GM23338 (cell line): ENCODE results near the gene PPP1R36. TPM values are rescaled to one million over a fixed set of nuclear protein-coding genes. Genes with fewer than 3 reads are reported as not detected.

Experiments used
- ATAC-seq: fragments of 200-7000 bp; cut with Tn5 transposase; 3 replicates; pipeline ENCODE4 v1.9.1; 2020
- DNase-seq: peaks from one replicate; pipeline ENCODE4 v3.0.0-alpha.2; 2015; ENCODE audit warnings: low spot score
- H2AFZ ChIP-seq: fragments of 200-600 bp; sonication (generic); 2 replicates; pipeline ENCODE4 v1.8.0; 2016; ENCODE audit warnings: antibody characterized with exemption, mild to moderate bottlenecking, moderate library complexity
- H3F3A ChIP-seq: fragments of 200-600 bp; sonication (generic); replicated peaks from 2 replicates; pipeline ENCODE4 v1.8.0; 2017; ENCODE audit warnings: antibody characterized with exemption, mixed run types, low read depth
- H3K27ac ChIP-seq: fragments of 200-600 bp; sonication (generic); 2 replicates; pipeline ENCODE4 v1.6.1; 2016; ENCODE audit warnings: low read depth
- H3K27me3 ChIP-seq: fragments of 200-600 bp; sonication (generic); 2 replicates; pipeline ENCODE4 v1.8.0; 2016; ENCODE audit warnings: mild to moderate bottlenecking, mixed run types, moderate library complexity; ENCODE audit not compliant: insufficient read depth
- H3K36me3 ChIP-seq: fragments of 200-600 bp; sonication (generic); 2 replicates; pipeline ENCODE4 v1.8.0; 2016; ENCODE audit warnings: mild to moderate bottlenecking; ENCODE audit not compliant: insufficient read depth
- H3K4me1 ChIP-seq: fragments of 200-600 bp; sonication (generic); 2 replicates; pipeline ENCODE4 v1.8.0; 2016; ENCODE audit warnings: mild to moderate bottlenecking, moderate library complexity; ENCODE audit not compliant: insufficient read depth
- H3K4me2 ChIP-seq: fragments of 200-600 bp; sonication (generic); 2 replicates; pipeline ENCODE4 v1.7.1; 2017; ENCODE audit warnings: mixed run types
- H3K4me3 ChIP-seq: fragments of 200-600 bp; sonication (generic); 2 replicates; pipeline ENCODE4 v1.6.1; 2016; ENCODE audit warnings: mixed run types
- H3K79me2 ChIP-seq: fragments of 200-600 bp; sonication (generic); replicated peaks from 2 replicates; pipeline ENCODE4 v1.8.0; 2017; ENCODE audit warnings: mild to moderate bottlenecking; ENCODE audit not compliant: insufficient read depth
- H3K9me2 ChIP-seq: fragments of 200-600 bp; sonication (generic); 2 replicates; pipeline ENCODE4 v1.8.0; 2017; ENCODE audit not compliant: insufficient read depth
- H4K20me1 ChIP-seq: fragments of 200-600 bp; sonication (generic); replicated peaks from 2 replicates; pipeline ENCODE4 v1.8.0; 2017; ENCODE audit warnings: mild to moderate bottlenecking; ENCODE audit not compliant: insufficient read depth
- H3K27ac Mint-ChIP-seq: 2 replicates; pipeline ENCODE4 v1.8.0; 2020; ENCODE audit warnings: inconsistent platforms, mild to moderate bottlenecking, moderate library complexity, mixed read lengths
- H3K27me3 Mint-ChIP-seq: 3 replicates; pipeline ENCODE4 v1.8.0; 2022; ENCODE audit warnings: low read depth, mild to moderate bottlenecking, moderate library complexity, mixed read lengths, inconsistent platforms; ENCODE audit not compliant: insufficient read depth, poor library complexity
- H3K36me3 Mint-ChIP-seq: 3 replicates; pipeline ENCODE4 v1.8.0; 2021; ENCODE audit warnings: low read depth, mild to moderate bottlenecking, inconsistent platforms, moderate library complexity, mixed read lengths
- H3K4me1 Mint-ChIP-seq: 3 replicates; pipeline ENCODE4 v1.8.0; 2020; ENCODE audit warnings: mild to moderate bottlenecking, inconsistent platforms, mixed read lengths
- H3K4me3 Mint-ChIP-seq: 3 replicates; pipeline ENCODE4 v1.8.0; 2021; ENCODE audit warnings: moderate library complexity, mild to moderate bottlenecking, inconsistent platforms, mixed read lengths
- H3K9me3 Mint-ChIP-seq: 3 replicates; pipeline ENCODE4 v1.8.0; 2020; ENCODE audit warnings: moderate library complexity, mild to moderate bottlenecking, inconsistent platforms, mixed read lengths
- CTCF ChIP-seq, 2 experiments: fragments of 200-600 bp in 1 of 2; sonication (generic) in 1 of 2; conservative IDR thresholded peaks; 2 replicates each; pipeline versions ENCODE4 v1.5.1 to v1.6.1; 2016 to 2017; ENCODE audit warnings: antibody characterized with exemption in 2 of 2, low read depth in 2 of 2, mild to moderate bottlenecking in 2 of 2, moderate library complexity in 1 of 2
- JUNB ChIP-seq: IDR thresholded peaks from one replicate; pipeline ENCODE4 v1.6.1; 2016; ENCODE audit warnings: antibody characterized with exemption; ENCODE audit not compliant: unreplicated experiment
- ZNF114 ChIP-seq: fragments of 250-450 bp; sonication (Bioruptor Pico); IDR thresholded peaks from 2 replicates; pipeline ENCODE4 v1.5.0; 2020; ENCODE audit warnings: mild to moderate bottlenecking, moderate library complexity
- ZNF331 ChIP-seq: fragments of 250-450 bp; sonication (Bioruptor Pico); IDR thresholded peaks from 2 replicates; pipeline ENCODE4 v1.5.0; 2020; ENCODE audit warnings: low read depth, mild to moderate bottlenecking, moderate library complexity
- ZNF462 ChIP-seq: fragments of 250-450 bp; sonication (Bioruptor Pico); IDR thresholded peaks from 2 replicates; pipeline ENCODE4 v1.5.0; 2020; ENCODE audit warnings: mild to moderate bottlenecking, moderate library complexity
- polyA plus RNA-seq: library from polyadenylated mRNA; unstranded; fragments of >200 nt; fragmentation: Nextera tagmentation; extraction: Ambion mirVana; gene quantifications from 2 replicates; pipeline ENCODE4 v1.2.1, GENCODE V29; 2016
- total RNA-seq: library from RNA; depleted of rRNA; stranded (reverse); fragments of >200 nt; shearing (Covaris generic); gene quantifications from 2 replicates; pipeline ENCODE4 v1.2.3, GENCODE V29; 2014

PPP1R36 gene
- total and polyA plus RNA-seq, 2 experiments from 2014 or later: 0.42 to 1.4 TPM

GRCh38 chr14:64634558-64634957 is 84.8 kb downstream of the PPP1R36 start:
- H3K4me1 Mint-ChIP-seq: peaks cover 22% of the 10 kb centered on the region
- H2AFZ ChIP-seq: no peak overlapping the region
- no peak overlapping the region for H3K4me2 ChIP-seq
- no peak overlapping the region for H3K4me3 Mint-ChIP-seq
- no peaks in the 10 kb centered on the region for H3K36me3 ChIP-seq
- H3K9me2 ChIP-seq: no peaks in the 10 kb centered on the region; the same call in 1 of the 2 replicates
- ATAC-seq: no peak
- H3K9me3 Mint-ChIP-seq: no peaks in the 10 kb centered on the region
- no peak for TF ChIP-seq ZNF331 (CRISPR knock-in tag)
- no peak for TF ChIP-seq ZNF462 (CRISPR knock-in tag)
- TF ChIP-seq CTCF (conservative IDR thresholded peaks at IDR 0.05; ENCODE audit: low read depth in 2 of 2): peak in 1 of 2 experiments; percentile 55; a peak in 2 of 4 replicates
- TF ChIP-seq ZNF114 (CRISPR knock-in tag): no peak
- TF ChIP-seq JUNB: no peak
- no peaks in the 10 kb centered on the region for H3K79me2 ChIP-seq
- H3K27me3 ChIP-seq: no peaks in the 10 kb centered on the region
- H3K27me3 Mint-ChIP-seq: peaks cover 3% of the 10 kb centered on the region
- no peak overlapping the region for H3K4me3 ChIP-seq
- no peaks in the 10 kb centered on the region for H3K36me3 Mint-ChIP-seq
- H3K4me1 ChIP-seq: peaks cover 6% of the 10 kb centered on the region
- no peak overlapping the region for H3K27ac Mint-ChIP-seq
- no peaks in the 10 kb centered on the region for H4K20me1 ChIP-seq
- no peaks in the 10 kb centered on the region for H3F3A ChIP-seq
- DNase-seq: no peak
- H3K27ac ChIP-seq: no peak overlapping the region
